Measurements from ENCODE around the gene MFAP1. TPM values are rescaled to one million over a fixed set of nuclear protein-coding genes. Genes with fewer than 3 reads are reported as not detected.

The MFAP1 gene
- total RNA-seq, 4 donors from 2014 or later = 14.5 to 23.5 (median 17.3) TPM

MicroRNA genes within 50 kb of the gene (microRNA counts, 767-probe panel; counts per million panel counts)
- 0 to 358 counts per million in 2 donors for microRNA hsa-miR-1282

Small RNAs within 50 kb of the gene (microRNA-seq; reads per million reads assigned to microRNA genes)
- gene MIR1282 (ENCODE audit: borderline number of aligned reads in 1 of 2, borderline replicate concordance in 2 of 2) = 0 reads per million in 2 donors

Other genes starting within 250 kb of the MFAP1 start
- gene PPIP5K1, start 234.5 kb downstream of the MFAP1 start, total RNA-seq = 100 to 1,000 TPM in 1 of 4 donors, 10 to 100 TPM in 3; 15.8 to 115 (median 20.3) TPM
- gene CKMT1B, start 230.7 kb downstream of the MFAP1 start, total RNA-seq = 10 to 100 TPM; 21.0 to 42.7 (median 30.7) TPM
- under 1 TPM in 3 of 4 donors, not detected in 1; 0.23 to 0.69 (median 0.38) TPM for gene STRC, start 205.9 kb downstream of the MFAP1 start, total RNA-seq
- gene CATSPER2, start 175.8 kb downstream of the MFAP1 start, total RNA-seq = 1 to 10 TPM in 3 of 4 donors, under 1 TPM in 1; 0.71 to 3.5 (median 1.6) TPM
- 10 to 100 TPM; 22.2 to 36.8 (median 34.7) TPM for gene CKMT1A, start 130.8 kb downstream of the MFAP1 start, total RNA-seq
- gene PDIA3, start 78.3 kb downstream of the MFAP1 start, total RNA-seq = 100 to 1,000 TPM in 2 of 4 donors, 10 to 100 TPM in 2; 68.0 to 107 (median 96.3) TPM
- gene ELL3, start 47.7 kb downstream of the MFAP1 start, total RNA-seq = 10 to 100 TPM; 55.4 to 68.7 (median 59.1) TPM
- 100 to 1,000 TPM; 486 to 741 (median 626) TPM for gene SERF2, start 32.4 kb downstream of the MFAP1 start, total RNA-seq
- gene SERINC4, start 24.5 kb downstream of the MFAP1 start, total RNA-seq = not detected
- 10 to 100 TPM in 2 of 4 donors, 1 to 10 TPM in 2; 4.3 to 17.4 (median 12.4) TPM for gene HYPK, start 24.1 kb downstream of the MFAP1 start, total RNA-seq
- 1 to 10 TPM; 3.4 to 7.6 (median 7.1) TPM for gene WDR76, start 2.3 kb upstream of the MFAP1 start, total RNA-seq